ENCODE data around the gene JUN.
A peak's percentile ranks its signal among the peaks of the same experiment; 100 is the strongest.

The JUN gene

DNA sequence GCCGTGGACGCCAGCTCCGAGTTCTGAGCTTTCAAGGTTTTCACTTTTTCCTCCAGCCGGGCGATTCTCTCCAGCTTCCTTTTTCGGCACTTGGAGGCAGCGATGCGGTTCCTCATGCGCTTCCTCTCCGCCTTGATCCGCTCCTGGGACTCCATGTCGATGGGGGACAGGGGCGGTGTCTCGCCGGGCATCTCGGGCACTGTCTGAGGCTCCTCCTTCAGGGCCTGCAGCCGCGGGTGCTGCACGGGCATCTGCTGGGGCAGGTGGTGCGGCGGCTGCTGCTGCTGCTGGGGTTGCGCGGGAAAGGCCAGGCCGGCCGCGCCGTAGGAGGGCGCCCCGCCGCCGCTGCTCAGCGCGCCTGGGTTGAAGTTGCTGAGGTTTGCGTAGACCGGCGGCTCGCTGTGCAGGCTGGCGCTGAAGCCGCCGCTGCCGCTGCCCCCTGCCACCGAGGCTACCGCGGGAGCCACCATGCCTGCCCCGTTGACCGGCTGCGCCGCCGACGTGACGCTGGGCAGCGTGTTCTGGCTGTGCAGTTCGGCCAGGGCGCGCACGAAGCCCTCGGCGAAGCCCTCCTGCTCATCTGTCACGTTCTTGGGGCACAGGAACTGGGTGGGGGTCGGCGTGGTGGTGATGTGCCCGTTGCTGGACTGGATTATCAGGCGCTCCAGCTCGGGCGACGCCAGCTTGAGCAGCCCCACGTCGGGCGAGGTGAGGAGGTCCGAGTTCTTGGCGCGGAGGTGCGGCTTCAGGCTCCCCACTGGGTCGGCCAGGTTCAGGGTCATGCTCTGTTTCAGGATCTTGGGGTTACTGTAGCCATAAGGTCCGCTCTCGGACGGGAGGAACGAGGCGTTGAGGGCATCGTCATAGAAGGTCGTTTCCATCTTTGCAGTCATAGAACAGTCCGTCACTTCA, 1.4 kb downstream of the JUN start:
- DNase-seq, result peak; percentile 39

DNA sequence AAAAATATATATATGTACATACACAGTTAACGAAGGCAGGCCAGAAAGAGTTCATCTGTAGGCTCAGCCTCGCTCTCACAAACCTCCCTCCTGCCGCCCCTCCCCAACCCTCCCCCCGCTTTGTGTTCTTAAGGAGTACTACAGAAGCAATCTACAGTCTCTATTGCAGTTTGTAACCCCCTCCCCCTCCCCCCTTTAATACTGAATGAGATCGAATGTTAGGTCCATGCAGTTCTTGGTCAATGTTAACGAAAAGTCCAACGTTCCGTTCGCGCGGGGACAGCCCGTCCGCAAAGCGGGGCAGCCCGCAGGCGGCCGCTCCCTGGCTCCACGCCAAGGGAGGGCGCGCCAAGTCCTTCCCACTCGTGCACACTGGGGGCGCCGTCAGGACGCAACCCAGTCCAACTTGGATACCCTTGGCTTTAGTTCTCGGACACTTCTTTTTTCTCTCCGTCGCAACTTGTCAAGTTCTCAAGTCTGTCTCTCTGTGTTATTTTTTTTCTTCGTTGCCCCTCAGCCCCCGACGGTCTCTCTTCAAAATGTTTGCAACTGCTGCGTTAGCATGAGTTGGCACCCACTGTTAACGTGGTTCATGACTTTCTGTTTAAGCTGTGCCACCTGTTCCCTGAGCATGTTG, 2.2 kb downstream of the JUN start:
- DNase-seq, result peak; percentile 77

DNA sequence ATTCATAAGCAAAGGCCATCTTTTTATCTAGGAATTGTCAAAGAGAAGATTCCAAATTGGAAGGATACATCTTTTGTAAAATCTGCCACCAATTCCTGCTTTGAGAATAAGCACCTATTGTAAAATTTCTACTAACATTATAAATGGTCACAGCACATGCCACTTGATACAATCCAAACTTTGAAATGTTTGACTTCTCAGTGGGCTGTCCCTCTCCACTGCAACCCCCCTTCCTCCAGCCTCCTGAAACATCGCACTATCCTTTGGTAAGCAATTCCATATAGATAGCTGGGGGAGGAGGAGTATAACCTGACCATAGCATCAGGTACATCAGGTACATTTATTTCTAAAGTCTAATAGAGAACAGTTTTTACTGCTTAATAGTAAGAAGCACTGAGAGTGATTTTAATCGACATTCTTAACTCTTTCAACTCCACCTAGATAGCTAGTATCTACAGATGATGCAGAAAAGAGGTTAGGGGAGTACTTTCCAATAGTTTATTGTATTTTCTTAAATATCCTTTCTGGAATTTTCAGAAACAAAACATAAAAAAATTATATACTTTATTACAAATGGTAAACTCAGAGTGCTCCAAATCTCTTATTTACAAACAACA, 2.9 kb downstream of the JUN start:
- no peak for DNase-seq

DNA sequence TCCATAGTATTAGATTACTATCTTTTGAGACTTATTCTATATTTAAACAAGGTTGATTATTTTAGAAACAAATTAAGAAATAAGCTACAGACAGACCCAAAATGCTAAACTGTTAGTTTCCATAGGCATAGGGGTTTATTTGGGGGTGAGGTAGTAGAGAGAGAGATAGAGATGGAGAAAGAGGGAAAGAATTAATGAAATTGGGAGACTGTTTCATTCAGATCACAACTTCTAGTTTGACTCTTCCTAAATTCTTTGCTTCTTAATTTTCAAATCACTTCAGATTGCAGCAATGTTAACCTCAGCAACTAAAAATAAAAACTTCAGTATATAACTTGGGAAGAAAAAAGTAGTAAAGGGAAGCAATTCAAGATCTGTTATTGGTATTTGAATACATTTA, 3.4 kb downstream of the JUN start:
- DNase-seq, result no peak

DNA sequence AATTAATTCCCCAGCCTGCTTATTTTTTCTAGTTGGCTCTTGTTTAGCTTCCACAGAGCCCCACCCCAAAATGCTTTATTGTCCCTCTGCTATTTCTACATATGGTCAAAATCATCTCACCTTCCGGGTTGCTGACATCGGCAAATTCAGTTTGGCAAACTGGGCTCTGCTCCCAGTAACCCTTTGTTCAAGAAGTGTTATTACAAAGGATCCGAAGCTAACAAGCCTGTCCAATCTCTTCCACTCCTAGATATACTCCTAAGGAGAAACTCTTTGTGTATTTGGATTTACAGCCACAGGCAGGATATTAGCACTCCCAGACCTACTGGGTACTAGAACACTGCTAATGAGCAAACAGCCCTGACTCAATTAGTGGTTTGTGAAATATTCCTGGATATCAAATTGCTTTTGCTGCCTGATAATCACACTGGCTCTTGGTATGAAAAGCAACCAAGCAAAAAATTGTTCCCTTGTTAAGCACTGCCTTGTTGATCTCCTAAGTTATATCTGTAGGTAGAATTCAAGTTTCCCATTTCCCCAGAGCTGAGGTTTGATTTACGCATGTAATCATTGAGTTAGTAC, 4.0 kb downstream of the JUN start:
- DNase-seq, result peak; percentile 70

DNA sequence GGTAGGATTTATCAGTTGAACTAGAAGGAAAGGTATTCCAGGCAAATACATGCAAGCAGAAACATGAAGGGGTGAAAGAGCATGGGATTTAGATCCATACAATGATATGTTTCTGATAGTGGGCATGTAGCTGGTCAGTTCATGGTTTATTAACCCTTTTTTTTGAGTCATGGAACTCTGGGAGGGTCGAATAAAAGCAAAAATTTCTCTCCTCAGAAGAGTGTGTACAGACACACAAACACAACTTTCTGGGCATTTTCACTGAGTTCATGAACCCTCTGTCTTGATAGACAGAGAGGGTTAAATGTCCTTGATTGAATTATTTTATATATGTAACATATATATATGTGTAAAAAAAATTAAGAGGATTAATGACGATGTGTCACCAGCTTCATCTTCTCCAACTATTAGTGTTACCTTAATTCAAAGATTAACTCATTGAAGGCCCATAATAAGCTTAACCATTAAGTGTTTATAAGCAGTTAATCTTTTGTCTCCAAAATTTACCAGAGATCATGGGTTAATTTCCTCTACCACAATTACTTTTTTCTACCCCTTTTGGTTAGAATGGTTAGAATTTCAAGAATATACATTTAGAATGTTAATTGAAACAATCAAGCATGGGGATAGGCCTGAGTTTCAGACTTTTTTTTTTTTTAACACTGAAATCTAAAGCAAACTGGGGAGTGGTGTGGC, 4.6 kb downstream of the JUN start:
- DNase-seq, result peak; percentile 21

DNA sequence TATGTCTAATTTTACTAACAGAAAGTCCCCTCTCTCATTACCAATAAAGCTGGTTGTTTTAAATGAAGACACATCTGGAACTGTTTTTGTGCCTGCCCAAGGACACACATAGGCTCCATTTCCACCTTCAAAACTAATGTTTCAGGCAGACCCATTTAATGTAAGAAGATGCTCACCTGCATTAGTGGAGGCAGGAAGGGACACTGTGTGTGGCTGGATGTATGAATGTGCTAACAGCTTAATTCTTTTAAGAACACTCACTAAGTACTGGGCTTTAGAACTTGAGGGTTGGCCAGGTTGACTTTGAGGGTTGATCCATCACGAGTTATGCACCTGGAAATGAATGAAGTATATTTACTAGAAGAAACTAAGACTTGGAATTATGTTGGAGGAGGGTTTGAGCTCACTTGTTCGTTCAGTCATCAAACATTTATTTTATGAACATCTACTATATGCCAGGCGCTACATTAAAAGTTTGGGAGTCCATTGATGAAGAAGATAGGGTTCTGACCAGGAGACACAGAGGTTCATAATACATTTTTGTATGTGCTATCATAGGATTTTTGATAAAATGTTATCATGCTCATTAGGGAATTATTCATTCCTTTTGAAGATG, 5.4 kb downstream of the JUN start:
- no peak for DNase-seq

DNA sequence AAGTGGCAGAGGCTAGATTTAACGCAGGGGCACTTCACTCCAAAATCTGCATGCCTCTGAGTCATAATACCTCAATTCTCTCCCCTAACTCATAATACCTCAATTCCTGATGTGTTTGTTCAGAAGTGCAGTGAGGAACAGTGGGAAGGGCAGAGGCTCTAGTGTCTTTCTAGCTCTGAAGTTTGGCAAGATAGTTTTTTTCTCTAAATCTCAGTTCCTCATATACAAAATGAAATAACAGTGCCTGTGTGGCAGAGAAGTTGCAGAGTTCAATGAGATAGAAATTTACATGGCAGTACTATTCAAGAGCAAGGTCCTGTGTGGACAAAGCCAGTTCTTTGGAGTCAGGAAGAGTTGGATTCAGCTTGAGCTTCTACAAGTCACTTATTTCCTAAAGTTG, 9.8 kb downstream of the JUN start:
- DNase-seq, result no peak

DNA sequence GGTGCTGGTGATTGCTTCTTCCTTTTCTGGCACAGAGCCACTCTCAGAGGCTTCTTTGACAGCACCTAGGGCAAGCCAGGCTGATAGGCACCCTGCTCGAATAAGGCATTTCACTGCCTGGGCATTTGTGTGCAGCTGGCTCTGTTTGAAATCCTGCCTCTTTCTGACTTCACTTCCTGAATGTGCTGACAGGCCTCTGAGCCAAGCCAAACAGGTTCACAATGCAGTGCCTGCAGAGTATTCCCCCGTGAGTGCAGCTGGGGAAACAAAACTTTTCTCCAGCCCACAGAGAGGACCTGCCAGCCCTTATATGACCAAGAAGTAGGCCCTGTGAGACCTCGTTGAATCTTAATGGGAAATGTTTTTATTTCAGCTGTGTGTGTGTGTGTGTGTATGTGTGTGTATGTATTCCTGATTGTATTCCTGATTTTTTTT, 10.4 kb downstream of the JUN start:
- peak; percentile 64 for DNase-seq

DNA sequence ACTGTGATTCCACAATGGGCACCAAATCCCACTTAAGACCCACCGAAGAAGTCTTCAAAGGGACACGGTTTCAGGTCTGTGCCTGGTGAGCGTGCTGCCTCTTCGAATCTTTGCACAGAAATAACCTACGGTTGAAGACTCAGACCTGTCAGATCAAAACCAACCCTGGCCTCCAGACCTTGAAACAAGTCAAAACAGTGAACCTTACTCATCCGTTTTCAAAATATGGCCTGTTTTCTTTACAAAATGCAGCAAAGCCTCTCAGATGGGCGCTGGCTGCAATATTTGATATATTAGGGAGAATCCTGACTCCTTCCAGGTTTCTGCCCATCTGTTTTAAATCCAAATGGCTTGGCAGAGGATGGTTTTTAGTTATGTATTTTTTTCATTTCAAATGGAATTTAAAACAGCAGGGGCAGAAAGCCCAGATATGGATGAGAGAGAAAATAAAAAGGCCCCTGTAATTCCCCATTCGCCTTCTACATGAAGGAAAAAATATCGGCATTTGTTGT, 14.0 kb downstream of the JUN start:
- no peak for DNase-seq

DNA sequence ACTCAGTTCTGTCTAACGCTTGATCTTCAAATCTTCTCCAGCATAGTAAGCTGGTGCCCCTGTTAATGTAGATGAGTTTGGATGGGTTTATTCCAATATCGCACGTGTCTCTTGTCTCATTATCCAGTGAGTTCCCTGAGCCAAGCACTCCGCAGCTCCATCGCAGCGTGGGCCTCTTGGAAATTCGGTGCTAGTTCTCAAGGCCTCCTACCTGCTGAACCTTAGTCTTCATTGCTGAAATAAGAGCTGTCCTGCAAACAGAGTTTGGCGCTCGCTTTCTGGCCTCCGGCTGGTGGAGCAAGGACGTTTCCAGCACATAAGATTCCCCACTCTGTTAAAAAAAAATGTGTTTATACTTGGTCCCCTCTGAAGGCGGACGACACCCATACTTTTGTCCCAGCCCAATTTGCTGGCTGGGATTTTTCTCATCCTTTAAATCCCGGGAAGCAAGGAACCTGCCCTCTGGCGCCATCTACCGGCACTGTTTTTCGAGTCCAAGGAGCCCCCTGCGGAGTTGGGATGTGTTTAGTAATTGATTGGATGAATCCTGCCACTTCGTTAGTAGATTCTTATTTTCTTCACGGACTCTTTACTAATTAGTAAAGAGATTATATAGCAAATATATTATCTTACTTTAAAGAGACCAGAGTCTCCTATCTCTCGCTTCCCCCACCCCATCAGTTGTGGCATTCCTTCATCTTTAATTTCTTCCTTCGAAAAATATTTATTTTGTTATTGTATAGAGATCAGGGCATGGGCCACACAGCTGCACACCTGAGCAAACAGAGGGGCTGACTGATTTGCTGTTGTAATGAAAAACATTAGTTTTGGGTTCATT, 14.7 kb downstream of the JUN start:
- DNase-seq, result peak; percentile 71

DNA sequence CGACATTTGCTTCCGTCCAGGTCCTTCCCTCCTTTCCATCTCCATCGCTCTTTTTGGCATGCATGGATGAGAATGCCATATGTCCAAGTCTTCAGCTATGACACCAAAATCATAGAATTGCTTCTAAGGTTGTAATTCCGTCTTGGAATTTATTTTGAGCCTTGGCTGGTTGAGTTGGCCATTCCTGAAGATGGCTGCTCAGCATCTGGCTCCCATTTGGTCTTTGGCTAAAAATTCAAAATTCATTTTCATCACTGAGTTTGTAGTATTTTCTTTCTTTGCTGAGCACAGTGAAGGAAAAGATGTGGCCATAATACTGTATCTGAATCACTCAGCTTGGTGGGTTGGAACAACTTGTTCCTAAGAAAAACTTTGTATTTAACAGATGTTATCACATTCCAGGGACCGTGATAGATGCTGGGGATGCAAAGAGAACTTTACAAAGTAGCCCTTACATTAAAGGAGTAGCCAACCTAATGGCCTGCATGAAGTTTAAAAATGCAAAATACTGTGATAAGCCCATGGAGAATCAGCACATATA, 15.6 kb downstream of the JUN start:
- no peak for DNase-seq

DNA sequence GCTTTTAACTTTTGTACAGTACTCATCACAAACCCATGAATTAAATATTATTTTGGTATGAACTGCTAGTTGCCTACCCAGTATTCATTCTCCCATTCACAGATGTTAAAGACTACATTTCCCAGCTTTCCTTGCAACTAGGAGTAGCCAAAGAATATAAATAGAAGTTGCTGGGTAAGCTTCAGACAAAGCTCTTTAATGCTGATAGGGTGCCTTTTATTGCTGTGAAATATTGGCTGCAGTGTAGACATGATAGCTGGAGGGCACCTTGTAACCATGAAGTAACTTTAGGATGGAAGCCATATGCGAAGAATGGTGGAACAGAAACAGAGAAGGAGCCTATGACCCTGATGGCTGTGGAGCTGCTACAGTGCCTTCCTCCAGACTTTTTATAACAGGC, 16.7 kb downstream of the JUN start:
- DNase-seq, result no peak

DNA sequence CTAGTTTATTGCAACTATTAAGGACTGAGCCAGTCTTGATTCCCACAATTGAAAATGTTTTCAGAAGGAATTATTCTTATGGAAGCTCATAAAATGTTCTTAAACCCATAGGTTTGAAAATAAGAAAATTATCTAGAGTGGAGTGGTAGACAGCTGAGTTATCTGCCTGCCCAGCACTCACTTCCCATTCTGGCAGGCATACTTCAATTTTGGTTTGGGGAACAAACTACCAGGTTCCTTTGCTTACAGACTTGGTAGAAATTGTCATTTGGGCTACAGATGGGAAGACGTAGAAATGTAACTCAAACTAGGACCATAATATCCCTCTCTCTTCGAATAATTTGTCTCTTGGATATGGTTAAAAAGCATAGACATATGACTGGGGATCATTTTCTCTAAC, 18.4 kb downstream of the JUN start:
- DNase-seq, result no peak

DNA sequence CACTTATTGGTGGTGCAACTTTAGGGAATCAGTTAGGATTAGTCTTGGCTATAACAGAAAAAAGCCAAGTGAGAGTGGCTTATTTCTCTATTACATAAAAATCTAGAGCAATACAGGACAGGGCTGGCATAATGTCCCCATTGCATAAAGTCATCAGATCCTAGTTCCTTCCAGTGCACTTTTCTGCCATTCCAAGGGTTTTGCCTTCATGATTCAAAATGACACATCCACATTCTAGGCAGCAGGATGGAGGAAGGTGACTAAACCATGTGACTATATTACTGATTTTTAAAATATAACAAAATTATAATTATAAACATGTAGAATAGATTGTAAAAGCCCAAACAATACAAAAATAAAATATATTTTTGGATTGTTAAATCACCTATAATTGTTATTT, 18.8 kb downstream of the JUN start:
- DNase-seq, result peak; percentile 56

DNA sequence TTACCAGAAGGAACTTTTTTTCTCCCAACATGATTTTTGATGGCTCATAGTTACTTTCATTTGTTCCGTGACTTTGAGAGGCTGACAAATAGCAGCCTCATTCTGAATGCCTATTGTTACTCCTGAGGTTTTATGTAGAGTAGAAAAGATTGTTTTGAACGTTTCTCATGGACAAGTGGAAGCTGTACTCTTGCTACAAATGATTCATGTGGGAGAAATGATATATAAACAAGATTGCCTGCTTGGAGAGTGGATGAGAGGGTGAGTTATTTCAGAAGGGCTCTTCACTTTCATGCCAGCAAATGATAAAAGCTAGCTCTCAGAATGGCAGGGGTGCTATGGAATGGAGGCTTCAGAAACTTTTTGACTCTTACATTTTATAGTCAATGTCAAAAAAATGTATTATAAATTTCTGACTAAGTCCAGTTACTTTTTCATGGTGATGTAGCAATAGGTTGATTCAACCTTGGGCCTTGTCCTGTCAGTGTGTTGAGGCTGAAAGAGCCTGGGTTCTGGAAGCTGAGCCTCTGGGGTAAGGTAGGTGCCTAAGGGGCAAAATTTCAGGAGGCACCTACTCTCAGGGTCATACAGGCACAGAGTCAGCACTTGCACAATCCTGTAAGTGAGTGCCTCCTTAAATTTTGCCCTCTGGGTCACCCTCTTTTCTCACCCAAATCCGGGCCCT, 19.4 kb downstream of the JUN start:
- peak; percentile 88 for DNase-seq

DNA sequence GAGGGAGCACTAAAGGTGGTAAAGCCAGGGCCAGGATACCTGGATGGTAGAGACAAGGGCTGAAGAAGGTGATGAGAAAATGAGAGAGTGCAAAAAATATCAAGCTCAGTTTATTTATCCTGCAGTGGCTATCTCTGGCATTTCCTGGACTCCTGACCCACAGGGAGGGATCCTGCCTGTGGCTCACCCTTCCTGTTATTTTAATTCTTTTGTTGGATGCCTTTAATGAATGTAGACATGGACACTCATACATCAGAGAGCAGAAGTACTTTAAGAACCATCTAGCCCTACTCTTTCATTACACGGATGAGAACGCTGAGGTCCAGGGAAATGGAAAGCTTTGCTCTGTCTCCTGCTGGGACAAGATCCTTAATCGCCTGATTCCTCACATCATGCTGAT, 20.6 kb downstream of the JUN start:
- peak; percentile 82 for DNase-seq

DNA sequence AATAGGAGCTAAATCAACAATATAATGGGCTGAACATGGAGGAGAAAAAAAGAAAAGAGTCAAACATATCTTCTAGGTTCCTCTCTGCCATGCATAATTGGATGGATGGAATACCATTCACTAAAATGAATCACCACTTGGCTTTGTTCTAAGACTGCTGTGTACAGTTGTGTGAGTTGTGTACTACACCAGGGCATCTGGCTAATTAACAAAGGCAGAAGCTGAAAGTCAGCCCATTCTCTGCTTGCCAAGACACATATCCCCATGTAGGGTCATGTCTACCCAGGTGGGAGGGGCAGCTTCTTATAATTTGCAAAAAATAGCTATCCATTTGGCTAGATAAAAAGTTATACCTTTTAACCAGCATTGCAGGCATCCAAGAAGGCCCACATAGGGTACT, 21.0 kb downstream of the JUN start:
- peak; percentile 60 for DNase-seq

DNA sequence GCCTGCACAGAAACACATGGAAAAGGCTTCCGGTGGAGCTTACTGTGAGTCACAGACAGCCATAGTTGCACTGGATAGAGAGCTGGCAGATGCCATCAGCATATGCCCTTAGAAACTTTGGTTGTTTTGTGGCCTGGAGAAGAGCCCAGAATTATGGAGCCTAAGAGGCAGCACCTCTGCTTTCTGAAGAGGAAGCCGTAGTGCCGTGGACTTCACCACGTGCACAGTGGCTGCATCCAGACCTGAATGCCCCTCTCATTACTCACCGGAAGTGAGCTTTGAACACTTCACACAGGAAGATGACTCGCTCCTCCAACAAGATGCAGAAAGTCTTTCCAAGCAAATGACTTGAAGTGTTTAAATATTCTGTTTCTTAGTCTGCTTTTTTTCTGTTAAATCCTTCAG, 28.4 kb downstream of the JUN start:
- DNase-seq, result peak; percentile 100

DNA sequence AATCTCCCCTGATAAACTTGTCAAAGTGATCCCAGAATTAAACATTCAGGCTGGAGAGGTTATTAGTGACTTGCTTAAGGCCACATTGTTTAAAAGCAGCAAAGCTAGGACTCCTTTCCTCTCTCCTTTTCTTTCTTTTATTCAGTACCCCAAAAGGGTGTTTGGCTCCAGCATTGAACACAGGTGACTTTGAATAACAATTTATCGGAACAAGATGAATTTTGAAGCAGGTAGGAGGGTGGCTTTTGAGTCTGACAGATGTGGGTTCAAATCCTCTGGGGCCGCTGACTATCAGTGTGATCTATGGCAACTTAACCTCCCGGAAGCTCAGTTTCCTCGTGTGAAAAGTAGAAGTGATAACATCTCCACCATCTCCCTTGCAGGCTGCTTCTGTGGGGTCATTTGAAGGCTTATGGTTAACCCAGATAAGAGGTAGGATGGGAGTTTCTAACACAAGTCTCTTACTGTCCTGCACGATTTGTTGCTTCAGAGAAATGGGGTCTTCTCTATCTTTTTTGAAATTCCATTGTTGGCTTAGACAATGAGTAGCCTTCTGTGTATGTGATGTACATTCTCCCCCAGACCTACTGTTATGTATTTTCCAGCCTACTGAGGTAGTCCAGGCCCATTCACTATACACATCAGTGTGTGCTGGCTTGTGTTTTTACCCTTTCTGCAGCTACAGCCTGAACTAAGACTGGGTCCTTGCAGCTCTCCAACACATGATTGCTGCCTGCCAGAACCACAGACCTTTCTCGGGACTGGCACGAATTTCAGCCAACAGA, 29.0 kb downstream of the JUN start:
- DNase-seq, result no peak

Data from fibroblast of skin of right biceps (primary cell).